Gastrocnemius medialis (tissue), 4 donors: ENCODE results near the gene HLCS. TPM values are rescaled to one million over a fixed set of nuclear protein-coding genes. Genes with fewer than 3 reads are reported as not detected.

Experiments used
- ATAC-seq, 2 donors: fragments of 150-250 bp; one replicate each; pipeline ENCODE4 v1.9.1; 2016
- DNase-seq, 2 donors: peaks; one replicate each; pipeline ENCODE4 v3.0.0-alpha.2; 2019
- H3K27ac ChIP-seq, 4 donors: fragments of 200-600 bp; sonication (generic); 1 replicate in 1 of 4; 2 replicates in 3 of 4; pipeline ENCODE4 v1.5.1; 2016 to 2018; ENCODE audit warnings: mild to moderate bottlenecking in 2 of 4, moderate library complexity in 1 of 4
- H3K27me3 ChIP-seq, 3 donors: fragments of 200-600 bp; sonication (generic) in 2 of 3; 1 replicate in 1 of 3; 2 replicates in 2 of 3; pipeline versions ENCODE4 v1.5.1 to v1.6.0; 2016 to 2019; ENCODE audit warnings: mild to moderate bottlenecking in 1 of 3, moderate library complexity in 1 of 3
- H3K36me3 ChIP-seq, 2 donors: fragments of 200-600 bp; sonication (generic) in 1 of 2; one replicate each; pipeline ENCODE4 v1.5.1; 2017 to 2018
- H3K4me1 ChIP-seq, 2 donors: fragments of 200-600 bp; sonication (generic) in 1 of 2; one replicate each; pipeline ENCODE4 v1.5.1; 2016 to 2017; ENCODE audit warnings: mild to moderate bottlenecking in 2 of 2
- H3K4me3 ChIP-seq, 4 donors: fragments of 200-600 bp; sonication (generic) in 3 of 4; 1 replicate in 1 of 4; 2 replicates in 3 of 4; pipeline ENCODE4 v1.5.1; 2016 to 2019; ENCODE audit warnings: mild to moderate bottlenecking in 2 of 4
- H3K9me3 ChIP-seq, 3 donors: fragments of 200-600 bp; sonication (generic) in 2 of 3; 1 replicate in 1 of 3; 2 replicates in 2 of 3; pipeline ENCODE4 v1.5.1; 2016 to 2019
- CTCF ChIP-seq, 5 experiments: fragments of 450-650 bp in 3 of 5; fragments of 200-600 bp in 2 of 5; sonication (generic) in 2 of 5; IDR thresholded peaks in 4 of 5; conservative IDR thresholded peaks in 1 of 5; 1 replicate in 4 of 5; 2 replicates in 1 of 5; pipeline ENCODE4 v1.5.1; 2016 to 2019; ENCODE audit warnings: antibody characterized with exemption in 5 of 5, mild to moderate bottlenecking in 3 of 5, moderate library complexity in 3 of 5
- POLR2A ChIP-seq, 2 donors: fragments of 450-650 bp; IDR thresholded peaks; one replicate each; pipeline ENCODE4 v1.6.1; 2017; ENCODE audit warnings: antibody characterized with exemption in 2 of 2, mild to moderate bottlenecking in 2 of 2, moderate library complexity in 2 of 2
- in situ Hi-C, 4 donors: fragments of 200-750 bp; cut with MboI; loops; one replicate each; pipeline versions ENCODE4 v1.15.0 to v1.8.0; 2017; ENCODE audit warnings: low sequenced_read_pairs in 4 of 4
- intact Hi-C: fragments of 100-400 bp; cut with DNase I; formaldehyde crosslinking; loops from one replicate; pipeline ENCODE4 v1.15.1; 2023; ENCODE audit warnings: low total_unique reads
- total RNA-seq, 4 donors: library from RNA; depleted of rRNA; stranded (reverse); fragments of >200 nt; gene quantifications; one replicate each; pipeline versions ENCODE4 v1.1.0 to v1.2.3, GENCODE V29; 2016

Gene HLCS
- total RNA-seq, 4 donors from 2014 or later, result 10.6 to 18.4 (median 15.4) TPM

- H3K4me3 ChIP-seq, result no peak overlapping the region
- no peak for DNase-seq
- intact Hi-C loops, result no loop called here
- peak overlapping the region in 1 of 4 donors; percentile 30 for H3K27ac ChIP-seq
- in situ Hi-C loops, result no loop called here
- H3K36me3 ChIP-seq, result no peaks in the 10 kb centered on the region
- H3K27me3 ChIP-seq, result peaks cover 0 to 22% (median 12%) of the 10 kb centered on the region in 3 donors
- no peak for TF ChIP-seq CTCF (IDR thresholded peaks at IDR 0.05 in 4 of 5, conservative IDR thresholded peaks at IDR 0.05 in 1 of 5)
- TF ChIP-seq POLR2A (IDR thresholded peaks at IDR 0.05), result no peak
- no peaks in the 10 kb centered on the region for H3K4me1 ChIP-seq
- H3K9me3 ChIP-seq, result no peaks in the 10 kb centered on the region
- ATAC-seq, result peak in 1 of 2 donors; percentile 44
Measured at GRCh38 chr21:36718951-36719501, 247.4 kb downstream of the HLCS start.

GRCh38 chr21:36717976-36718375, 248.5 kb downstream of the HLCS start:
- DNase-seq, result no peak
- Histone ChIP-seq H3K4me3 (no peak overlapping the region), H3K27ac (no peak overlapping the region), H3K27me3 (peaks cover 0 to 31% (median 16%) of the 10 kb centered on the region in 3 donors), H3K36me3 (no peaks in the 10 kb centered on the region), H3K9me3 (no peaks in the 10 kb centered on the region), H3K4me1 (no peaks in the 10 kb centered on the region)
- TF ChIP-seq CTCF (IDR thresholded peaks at IDR 0.05 in 4 of 5, conservative IDR thresholded peaks at IDR 0.05 in 1 of 5), result no peak
- no peak for TF ChIP-seq POLR2A (IDR thresholded peaks at IDR 0.05)
- no peak for ATAC-seq
- intact Hi-C loops, result no loop called here
- in situ Hi-C loops, result no loop called here

- intact Hi-C loops, result no loop called here
- in situ Hi-C loops, result no loop called here
- ATAC-seq, result no peak
- no peak overlapping the region for H3K4me3 ChIP-seq
- H3K27me3 ChIP-seq, result peaks cover 0 to 42% (median 20%) of the 10 kb centered on the region in 3 donors
- no peaks in the 10 kb centered on the region for H3K36me3 ChIP-seq
- DNase-seq, result no peak
- TF ChIP-seq POLR2A (IDR thresholded peaks at IDR 0.05) (no peak), CTCF (IDR thresholded peaks at IDR 0.05 in 4 of 5, conservative IDR thresholded peaks at IDR 0.05 in 1 of 5) (no peak)
- no peaks in the 10 kb centered on the region for H3K9me3 ChIP-seq
- no peak overlapping the region for H3K27ac ChIP-seq
- H3K4me1 ChIP-seq, result no peaks in the 10 kb centered on the region
Measured at GRCh38 chr21:36716836-36717235, 249.6 kb downstream of the HLCS start.

GRCh38 chr21:36716387-36716786, 250.1 kb downstream of the HLCS start:
- in situ Hi-C loops (no loop called here), intact Hi-C loops (no loop called here)
- ATAC-seq (no peak), DNase-seq (no peak)
- no peaks in the 10 kb centered on the region for H3K9me3 ChIP-seq
- H3K4me1 ChIP-seq, result no peaks in the 10 kb centered on the region
- peaks cover 0 to 47% (median 21%) of the 10 kb centered on the region in 3 donors for H3K27me3 ChIP-seq
- TF ChIP-seq CTCF (IDR thresholded peaks at IDR 0.05 in 4 of 5, conservative IDR thresholded peaks at IDR 0.05 in 1 of 5) (no peak), POLR2A (IDR thresholded peaks at IDR 0.05) (no peak)
- H3K27ac ChIP-seq, result no peak overlapping the region
- H3K4me3 ChIP-seq, result no peak overlapping the region
- no peaks in the 10 kb centered on the region for H3K36me3 ChIP-seq

- H3K4me3 ChIP-seq, result no peak overlapping the region
- no peak overlapping the region for H3K27ac ChIP-seq
- intact Hi-C loops (no loop called here), in situ Hi-C loops (no loop called here)
- TF ChIP-seq POLR2A (IDR thresholded peaks at IDR 0.05) (no peak), CTCF (IDR thresholded peaks at IDR 0.05 in 4 of 5, conservative IDR thresholded peaks at IDR 0.05 in 1 of 5) (no peak)
- ATAC-seq, result no peak
- peaks cover 7 to 73% (median 47%) of the 10 kb centered on the region in 3 donors for H3K27me3 ChIP-seq
- H3K36me3 ChIP-seq, result no peaks in the 10 kb centered on the region
- H3K9me3 ChIP-seq, result no peaks in the 10 kb centered on the region
- peaks cover 2% of the 10 kb centered on the region in 2 donors for H3K4me1 ChIP-seq
- DNase-seq, result no peak
Measured at GRCh38 chr21:36713746-36714145, 252.7 kb downstream of the HLCS start.
